ENCODE results near the gene CFAP70. TPM values are rescaled to one million over a fixed set of nuclear protein-coding genes. Genes with fewer than 3 reads are reported as not detected.

CFAP70 gene
- total RNA-seq, result 0.46 and 0.55 TPM in 2 replicates

DNA sequence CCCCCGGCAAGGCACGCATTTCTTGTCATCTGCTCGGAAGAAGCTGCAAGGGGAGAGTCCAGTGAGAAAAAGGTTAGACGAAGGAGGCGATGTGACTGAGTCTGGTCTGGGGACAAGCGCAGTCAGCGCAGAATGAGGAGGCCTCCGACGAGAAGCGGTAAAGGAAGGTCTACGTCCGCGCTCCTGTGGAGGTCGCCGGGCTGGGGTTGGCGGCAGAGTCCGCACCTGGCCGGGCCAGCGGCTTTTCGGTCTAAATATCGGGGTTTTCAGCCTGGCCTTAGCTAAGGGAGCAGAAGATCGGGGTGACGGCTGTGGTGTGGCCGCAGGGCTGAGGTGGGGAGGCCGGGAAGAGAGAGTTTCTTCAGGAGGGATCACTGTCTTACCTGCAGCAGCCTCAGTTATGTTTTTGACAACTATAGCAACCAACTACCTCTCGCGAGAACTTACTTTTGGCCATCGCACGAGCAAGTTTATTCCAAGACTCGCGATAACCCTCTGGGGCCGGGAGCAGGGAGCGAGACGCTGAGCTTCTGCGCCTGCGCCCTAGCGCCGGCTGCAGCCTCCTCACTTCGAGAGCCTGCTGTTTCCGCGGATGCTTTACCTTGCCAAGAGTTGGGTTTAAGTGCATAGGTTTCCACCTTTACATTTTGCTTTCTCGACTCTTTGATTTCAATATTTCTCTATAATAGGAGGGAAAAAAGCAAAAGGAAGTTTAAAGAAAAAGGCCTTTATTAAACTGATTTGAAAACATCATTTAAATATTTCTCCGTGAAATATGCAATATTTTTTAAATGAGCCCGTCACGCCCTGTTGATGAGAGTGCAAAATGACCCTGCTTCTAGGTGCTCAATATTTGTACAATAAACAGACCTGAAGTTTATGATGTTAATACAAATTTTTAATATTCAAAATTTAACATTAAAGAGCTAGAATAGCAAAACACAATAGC is at the start of gene CFAP70:
Gene CFAP70, minus strand, starts transcription at position 534 of the 949 bp plus-strand sequence. CDS start 4,068 bp downstream, outside the sequence.

DNA sequence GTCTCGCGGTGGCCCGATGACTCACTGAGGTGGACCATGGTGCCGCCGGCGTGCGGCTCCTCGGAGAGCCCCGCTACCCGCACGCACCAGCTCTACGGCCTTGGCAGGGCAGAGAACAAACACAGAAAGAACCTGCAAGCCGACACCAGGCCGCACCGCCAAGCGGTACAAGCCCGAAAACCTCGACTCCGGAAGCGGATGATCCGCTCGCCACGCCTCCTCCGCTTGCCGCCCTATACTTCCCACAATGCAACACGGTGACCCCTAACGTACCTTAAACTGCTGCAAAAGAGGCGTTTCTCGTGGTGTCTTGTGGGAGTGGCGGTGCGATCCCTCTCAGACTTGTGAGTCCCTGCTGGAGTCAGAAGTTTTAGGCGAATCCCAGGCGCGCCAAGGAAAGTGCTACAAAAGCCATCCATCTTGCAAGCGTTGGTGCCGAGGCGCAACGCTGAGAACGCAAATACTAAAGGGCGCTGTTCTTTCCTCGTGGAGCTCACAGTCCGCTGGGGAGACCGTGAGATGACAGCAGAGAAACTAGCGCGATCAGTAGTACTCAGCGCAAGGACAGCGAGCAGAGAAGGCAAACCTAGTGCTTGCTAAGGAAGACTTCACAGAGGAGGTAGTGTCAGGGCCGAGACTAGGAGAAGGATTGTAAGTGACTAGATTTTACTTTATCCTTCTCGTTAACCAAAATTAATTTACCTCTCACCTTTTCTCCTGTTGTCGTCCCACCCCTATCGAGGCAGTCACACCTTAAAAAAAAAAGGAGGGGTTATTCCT is 106.0 kb downstream of the CFAP70 start, which contains the start of gene MRPS16:
Gene MRPS16, minus strand, starts transcription at position 200 of the 780 bp plus-strand sequence. Its CDS starts 162 bp downstream, at position 38.

DNA sequence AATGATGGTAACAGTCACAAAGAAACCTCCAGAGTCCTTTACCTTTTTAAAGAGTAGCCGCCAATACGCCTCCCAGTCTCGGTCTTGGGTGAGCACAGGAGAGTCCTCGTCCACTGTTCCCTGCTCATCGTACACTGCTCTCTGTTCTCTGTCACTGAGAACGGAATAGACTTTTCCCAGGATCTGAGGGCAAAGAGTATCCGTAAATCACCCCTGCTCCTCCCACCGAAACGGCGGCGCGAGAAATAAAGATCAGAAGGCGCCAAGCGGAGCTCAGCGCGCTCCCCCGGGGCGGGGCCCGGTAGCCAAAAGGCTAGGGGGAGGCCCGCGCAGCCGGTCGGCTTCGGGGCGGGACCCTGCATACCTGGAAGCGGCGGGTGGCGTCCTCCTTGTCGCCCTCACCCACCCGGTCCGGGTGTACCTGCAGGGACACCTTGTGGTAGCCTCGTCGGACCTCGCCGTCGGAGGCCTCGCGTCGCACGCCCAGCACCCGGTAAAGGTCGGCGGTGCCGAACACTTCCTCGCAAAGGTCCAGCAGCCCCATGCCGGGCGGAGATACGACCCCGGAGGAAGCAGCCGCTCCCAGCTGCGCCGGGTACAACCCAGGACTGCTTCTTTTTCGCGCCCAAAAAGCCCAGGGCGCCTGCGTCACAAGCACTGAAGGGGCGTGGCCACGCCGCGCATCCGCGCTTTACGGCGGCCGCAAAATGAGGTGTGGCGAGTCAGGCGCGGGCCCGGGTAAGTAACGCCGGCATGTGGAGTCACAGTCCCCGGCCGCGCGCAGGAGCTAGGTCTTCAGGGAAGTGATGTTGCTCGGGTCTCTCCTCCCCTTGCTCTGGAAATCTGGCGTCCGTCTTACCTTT is 111.8 kb downstream of the CFAP70 start, which contains the start of gene DNAJC9:
Gene DNAJC9, minus strand, starts transcription at position 610 of the 863 bp plus-strand sequence. Its CDS starts 66 bp downstream, at position 544.

Other genes with a start within 250 kb of the CFAP70 start
- 0.91 and 2.5 TPM in 2 replicates for gene NUDT13, start 248.4 kb downstream of the CFAP70 start, total RNA-seq
- 27.9 and 32.3 TPM in 2 replicates for gene ECD, start 190.9 kb downstream of the CFAP70 start, total RNA-seq
- gene FAM149B1, start 190.7 kb downstream of the CFAP70 start, total RNA-seq, result 5.1 and 13.4 TPM in 2 replicates
- gene DNAJC9, start 111.6 kb downstream of the CFAP70 start, total RNA-seq, result 24.2 and 49.7 TPM in 2 replicates
- gene MRPS16, start 106.2 kb downstream of the CFAP70 start, total RNA-seq, result 53.8 and 62.9 TPM in 2 replicates
- gene ANXA7, start 55.2 kb upstream of the CFAP70 start, total RNA-seq, result 109 and 116 TPM in 2 replicates
- 0.31 and 0.57 TPM in 2 replicates for gene MSS51, start 74.7 kb upstream of the CFAP70 start, total RNA-seq
- 16.0 and 21.4 TPM in 2 replicates for gene PPP3CB, start 137.2 kb upstream of the CFAP70 start, total RNA-seq
- 3.5 and 5.3 TPM in 2 replicates for gene USP54, start 232.5 kb upstream of the CFAP70 start, total RNA-seq

Data from hair follicular keratinocyte (primary cell).